GM11168 (cell line): ENCODE data around the gene MEGF11.

ENCODE experiments used
- in situ Hi-C: fragments of 300-500 bp; cut with MboI; formaldehyde crosslinking; loops from one replicate; pipeline ENCODE4 v1.12.0; 2022; ENCODE audit warnings: low sequenced_read_pairs; ENCODE audit not compliant: unreplicated experiment

Gene MEGF11

GRCh38 chr15:65937476-65937875, 316.1 kb downstream of the MEGF11 start:
- in situ Hi-C loops: no loop called here

GRCh38 chr15:65937054-65937453, 316.5 kb downstream of the MEGF11 start:
- in situ Hi-C loops: no loop called here

- in situ Hi-C loops: no loop called here
Measured at GRCh38 chr15:65936282-65936681, 317.3 kb downstream of the MEGF11 start.

- in situ Hi-C loops: no loop called here
Measured at GRCh38 chr15:65935391-65935790, 318.2 kb downstream of the MEGF11 start.

GRCh38 chr15:65931221-65931620, 322.3 kb downstream of the MEGF11 start:
- in situ Hi-C loops: no loop called here

GRCh38 chr15:65930134-65930533, 323.4 kb downstream of the MEGF11 start:
- in situ Hi-C loops: no loop called here

GRCh38 chr15:65929573-65929972, 324.0 kb downstream of the MEGF11 start:
- in situ Hi-C loops: no loop called here

GRCh38 chr15:65927545-65927944, 326.0 kb downstream of the MEGF11 start:
- in situ Hi-C loops: no loop called here

GRCh38 chr15:65926899-65927298, 326.7 kb downstream of the MEGF11 start:
- in situ Hi-C loops: no loop called here

- in situ Hi-C loops: no loop called here
Measured at GRCh38 chr15:65926459-65926858, 327.1 kb downstream of the MEGF11 start.

- in situ Hi-C loops: no loop called here
Measured at GRCh38 chr15:65925338-65925737, 328.2 kb downstream of the MEGF11 start.

- in situ Hi-C loops: no loop called here
Measured at GRCh38 chr15:65924004-65924403, 329.5 kb downstream of the MEGF11 start.

- in situ Hi-C loops: no loop called here
Measured at GRCh38 chr15:65923264-65923663, 330.3 kb downstream of the MEGF11 start.

GRCh38 chr15:65922621-65923020, 330.9 kb downstream of the MEGF11 start:
- in situ Hi-C loops: no loop called here

GRCh38 chr15:65921780-65922179, 331.8 kb downstream of the MEGF11 start:
- in situ Hi-C loops: no loop called here

- in situ Hi-C loops: no loop called here
Measured at GRCh38 chr15:65920825-65921309, 332.7 kb downstream of the MEGF11 start.

GRCh38 chr15:65920121-65920520, 333.4 kb downstream of the MEGF11 start:
- in situ Hi-C loops: no loop called here

GRCh38 chr15:65919353-65919752, 334.2 kb downstream of the MEGF11 start:
- in situ Hi-C loops: no loop called here

GRCh38 chr15:65918945-65919344, 334.6 kb downstream of the MEGF11 start:
- in situ Hi-C loops: no loop called here

- in situ Hi-C loops: no loop called here
Measured at GRCh38 chr15:65918357-65918920, 335.1 kb downstream of the MEGF11 start.

- in situ Hi-C loops: no loop called here
Measured at GRCh38 chr15:65917936-65918335, 335.6 kb downstream of the MEGF11 start.

GRCh38 chr15:65917407-65917756, 336.2 kb downstream of the MEGF11 start:
- in situ Hi-C loops: no loop called here
